HL-60/S4 treated with retinoic acid at 250 ng/mL for 4 days and 3 days (cell line): ENCODE measurements around the gene PTPRN.
"Not testable (repeated sequence)": the region's sequence is repeated elsewhere in the genome, so short reads cannot be mapped to it uniquely, and the experiment has no call there.

Experiments used
- in situ Hi-C: fragments of 300-500 bp; cut with MboI; formaldehyde crosslinking; loops from 2 replicates; pipeline ENCODE4 v1.7.0; 2022; ENCODE audit warnings: low sequenced_read_pairs

Gene PTPRN

DNA sequence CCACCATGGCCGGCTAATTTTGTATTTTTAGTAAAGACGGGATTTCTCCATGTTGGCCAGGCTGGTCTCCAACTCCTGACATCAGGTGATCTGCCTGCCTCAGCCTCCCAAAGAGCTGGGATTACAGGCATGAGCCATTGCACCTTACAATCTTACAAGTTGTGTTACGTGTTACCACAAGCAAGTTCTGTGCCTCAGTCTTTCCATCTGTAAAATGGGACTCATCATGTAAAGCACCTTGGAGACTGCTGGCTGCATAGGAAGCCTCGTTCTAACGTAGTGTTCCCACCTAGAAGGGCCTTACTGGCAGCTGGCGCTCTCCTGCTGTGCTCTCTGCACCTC is 20.0 kb downstream of the PTPRN start:
- in situ Hi-C loops = no loop called here

DNA sequence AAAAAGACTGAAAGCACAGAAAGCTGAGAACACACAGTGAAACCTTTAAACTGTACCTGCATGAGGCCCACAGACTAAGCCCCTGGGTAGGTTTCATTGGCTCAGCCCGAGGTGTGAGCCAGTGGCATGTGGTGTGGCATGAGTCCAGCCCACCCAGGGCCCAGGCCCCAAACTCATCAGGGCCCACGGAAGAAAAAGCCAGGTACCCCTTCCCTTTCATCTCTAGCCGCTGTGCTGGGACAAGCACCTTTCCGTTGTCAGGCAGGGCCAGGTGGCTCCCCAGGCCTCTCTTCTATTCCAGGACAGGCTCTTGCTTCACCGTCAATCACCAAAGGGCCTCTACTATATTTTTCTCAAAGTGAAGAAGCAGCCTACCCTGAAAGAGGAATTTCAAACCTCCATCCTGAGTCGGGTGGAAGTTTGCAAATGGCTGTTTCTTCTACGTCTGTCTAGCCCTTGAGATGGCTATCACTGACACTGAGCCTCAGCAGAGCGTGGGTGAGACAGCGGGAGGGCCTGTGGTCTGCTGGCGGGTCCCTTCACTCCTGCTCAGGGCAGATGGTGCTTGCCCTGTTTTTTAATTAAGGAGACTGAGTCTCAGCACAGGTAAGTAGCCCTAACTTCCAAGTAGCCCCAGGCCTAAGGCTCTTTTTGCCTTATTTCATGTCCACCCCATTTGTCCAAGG is 21.5 kb downstream of the PTPRN start:
- in situ Hi-C loops = no loop called here

DNA sequence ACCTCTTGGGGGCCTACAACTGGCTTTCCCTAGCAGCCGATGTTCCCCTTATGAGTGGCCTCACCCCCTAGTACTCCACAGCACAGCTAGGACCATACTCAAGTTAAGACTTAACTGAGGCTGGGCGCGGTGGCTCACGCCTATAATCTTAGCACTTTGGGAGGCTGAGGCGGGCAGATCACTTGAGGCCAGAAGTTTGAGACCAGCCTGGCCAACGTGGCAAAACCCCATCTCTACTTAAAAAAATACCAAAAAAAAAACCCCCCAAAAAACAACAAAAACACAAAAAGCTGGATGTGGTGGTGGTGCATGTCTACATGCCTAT is 22.1 kb downstream of the PTPRN start:
- in situ Hi-C loops = not testable (repeated sequence)

DNA sequence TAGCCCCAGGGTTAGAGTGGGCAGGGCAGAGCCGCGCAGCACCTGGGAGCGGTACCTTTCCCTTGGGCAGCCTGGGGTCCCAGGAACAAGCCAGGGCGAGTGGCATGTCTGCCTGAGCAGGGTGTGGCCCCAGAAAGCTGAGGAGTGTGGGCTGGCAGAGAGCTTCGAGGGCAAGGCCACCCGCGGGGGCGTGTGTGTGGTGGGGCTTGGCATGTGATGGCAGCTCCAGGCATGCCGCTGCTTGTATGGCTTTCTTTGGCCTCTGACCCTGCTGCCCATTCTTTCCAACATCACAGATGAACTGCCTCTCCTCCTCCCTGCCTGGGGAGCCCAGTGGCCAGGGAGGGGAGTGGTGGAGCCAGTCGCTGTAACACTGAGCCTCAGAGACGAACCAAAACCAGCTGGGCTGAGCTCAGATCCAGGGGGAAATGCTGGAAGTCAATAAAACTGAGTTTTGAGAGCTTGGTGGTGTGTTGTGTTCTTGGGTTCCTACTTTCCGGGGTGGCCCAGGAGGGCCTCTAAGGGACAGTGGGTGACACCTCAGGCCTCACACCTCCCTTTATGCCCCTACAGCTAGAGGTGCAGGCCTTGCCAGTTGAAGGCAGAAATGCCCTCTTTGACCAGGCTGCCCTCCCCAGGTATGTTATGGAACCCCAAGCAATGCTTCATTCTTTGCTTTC is 22.6 kb downstream of the PTPRN start:
- in situ Hi-C loops = no loop called here

DNA sequence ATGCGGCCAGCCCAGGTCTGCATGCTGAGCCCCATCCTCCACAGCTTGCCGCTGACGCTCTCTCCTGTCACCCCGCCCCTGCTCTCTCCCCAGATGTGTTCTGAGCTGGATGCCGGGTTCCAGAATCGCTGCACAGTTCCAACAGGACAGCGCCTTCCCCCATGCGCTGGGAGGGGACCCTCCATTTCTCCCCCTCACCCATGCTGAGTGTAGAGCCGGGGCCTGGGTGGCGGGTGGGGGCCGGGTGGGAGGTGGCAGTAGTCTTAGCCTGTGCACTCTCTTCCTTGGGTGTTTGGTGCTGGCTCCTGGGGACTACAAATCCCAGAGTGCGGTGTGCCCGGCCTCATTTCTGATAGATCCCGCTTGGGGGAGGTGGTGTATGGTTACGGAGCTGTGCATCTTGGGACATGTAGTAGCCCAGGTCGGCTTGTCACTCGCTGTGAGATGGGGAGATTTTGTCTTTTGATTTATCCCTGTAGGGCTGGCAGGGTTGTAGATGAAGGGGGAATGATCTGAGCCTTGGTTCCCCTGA is 23.2 kb downstream of the PTPRN start:
- in situ Hi-C loops = no loop called here

DNA sequence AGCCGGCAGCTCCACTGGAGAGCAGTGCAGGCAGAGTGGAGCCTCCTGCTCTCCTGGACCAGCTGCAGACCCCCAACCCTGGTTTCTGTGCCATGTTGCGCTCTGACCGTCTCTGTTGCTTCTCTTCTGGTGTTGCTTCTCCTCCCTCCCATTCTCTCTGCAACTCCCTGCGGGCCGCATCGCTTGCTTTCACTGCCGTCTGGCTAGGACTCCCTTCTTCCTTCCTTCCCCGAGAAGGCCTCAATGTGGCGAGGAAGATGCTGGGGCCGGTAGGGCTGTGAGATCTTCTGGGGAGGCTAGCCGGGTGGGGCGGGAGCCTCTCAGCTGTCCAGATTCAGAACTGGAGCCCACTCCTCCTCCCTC is 23.8 kb downstream of the PTPRN start:
- in situ Hi-C loops = no loop called here

DNA sequence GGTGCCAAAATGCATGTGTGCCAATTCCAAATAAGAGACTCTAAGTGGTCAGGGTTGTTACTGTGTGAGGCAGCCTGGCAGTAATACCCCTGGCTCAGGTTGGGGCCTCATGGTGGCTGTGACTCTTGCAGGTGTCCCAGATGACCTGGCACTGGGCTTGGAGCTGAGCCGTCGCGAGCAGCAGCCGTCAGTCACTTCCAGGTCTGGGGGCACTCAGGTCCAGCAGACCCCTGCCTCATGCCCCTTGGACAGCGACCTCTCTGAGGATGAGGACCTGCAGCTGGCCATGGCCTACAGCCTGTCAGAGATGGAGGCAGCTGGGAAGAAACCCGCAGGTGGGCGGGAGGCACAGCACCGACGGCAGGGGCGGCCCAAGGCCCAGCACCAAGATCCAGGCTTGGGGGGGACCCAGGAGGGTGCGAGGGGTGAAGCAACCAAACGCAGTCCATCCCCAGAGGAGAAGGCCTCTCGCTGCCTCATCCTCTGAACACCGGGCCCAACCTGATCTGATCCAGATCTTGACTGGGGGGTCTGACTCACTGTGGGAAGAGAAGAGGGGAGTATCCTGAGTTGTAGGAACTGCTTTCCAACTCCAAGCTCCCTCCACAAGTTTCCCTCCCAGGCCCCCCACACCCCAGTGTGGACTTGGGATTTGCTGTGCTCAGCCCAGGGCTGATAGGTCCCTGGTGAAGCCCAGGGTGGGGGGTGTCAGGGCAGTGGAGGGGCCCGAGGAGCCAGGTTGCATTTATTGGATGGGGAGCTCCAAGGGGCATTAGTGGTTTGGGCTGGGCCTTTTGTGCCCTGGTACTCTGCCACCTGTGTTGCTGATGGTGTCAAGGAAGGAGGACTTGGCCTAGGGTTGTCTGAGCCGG is 24.5 kb downstream of the PTPRN start:
- in situ Hi-C loops = no loop called here

DNA sequence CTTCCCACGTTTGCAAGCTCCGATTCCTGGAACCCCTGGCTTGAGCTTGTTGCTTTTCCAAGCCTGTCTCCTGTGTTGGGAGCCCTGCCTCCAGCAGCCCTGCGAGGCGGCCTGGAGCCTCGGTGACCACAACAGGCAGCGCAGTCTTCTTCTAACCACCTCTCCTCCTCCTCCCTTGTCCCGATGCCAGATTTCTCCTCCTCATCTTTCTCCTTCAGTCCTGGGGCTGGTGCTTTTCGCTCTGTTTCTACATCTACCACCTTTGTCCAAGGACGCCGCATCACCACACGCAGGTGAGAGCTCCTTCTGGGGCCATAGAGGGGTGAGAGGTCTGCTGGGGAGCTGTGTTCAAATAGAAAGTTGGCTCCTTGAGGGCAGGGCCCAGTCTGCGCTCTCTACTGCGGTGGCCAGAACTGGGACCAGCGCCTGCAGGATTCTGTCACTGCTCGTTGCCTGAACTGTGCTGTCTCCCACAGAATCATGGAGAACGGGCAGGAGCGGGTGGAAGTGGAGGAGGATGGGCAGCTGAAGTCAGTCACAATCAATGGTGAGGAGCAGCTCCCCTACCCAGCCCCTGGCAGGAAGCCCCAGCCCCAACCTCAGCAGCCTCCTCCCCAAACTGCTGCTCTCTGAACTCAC is 26.1 kb downstream of the PTPRN start:
- in situ Hi-C loops = no loop called here

DNA sequence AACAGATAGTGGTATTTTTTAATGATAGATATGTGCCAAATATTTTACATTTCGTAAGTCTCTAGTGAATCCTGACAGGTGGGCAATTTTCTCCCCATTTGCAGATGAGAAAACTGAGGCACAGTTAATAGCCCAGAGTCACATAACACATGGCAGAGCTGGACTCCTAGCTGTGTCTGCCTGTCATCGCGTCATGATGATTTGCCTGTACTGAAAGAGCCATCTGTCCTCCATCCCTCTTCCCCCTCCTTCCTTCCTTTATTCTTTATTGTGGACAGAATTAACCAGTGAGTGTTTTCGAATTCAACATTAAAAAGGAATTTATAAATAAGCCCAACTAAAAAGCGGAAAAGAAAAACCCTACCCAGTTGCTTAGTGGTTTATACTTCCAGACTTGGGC is 26.8 kb downstream of the PTPRN start:
- in situ Hi-C loops = no loop called here

DNA sequence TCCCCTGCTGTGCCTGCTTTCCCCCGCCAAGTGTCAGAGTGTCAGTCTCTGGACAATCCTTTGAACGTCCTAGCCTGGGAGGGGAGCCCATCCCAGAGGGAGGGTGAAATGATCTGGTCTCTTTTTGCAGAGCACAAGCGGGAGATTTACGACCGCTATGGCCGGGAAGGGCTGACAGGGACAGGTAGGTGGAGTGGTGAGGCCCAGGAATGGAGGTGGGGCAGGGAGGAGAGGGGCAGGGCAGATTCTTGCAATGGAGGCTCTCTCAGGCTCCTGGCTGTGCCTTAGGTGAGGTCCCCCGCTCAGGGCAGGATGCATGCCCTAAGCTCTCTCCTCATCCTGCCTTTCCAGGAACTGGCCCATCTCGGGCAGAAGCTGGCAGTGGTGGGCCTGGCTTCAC is 27.6 kb downstream of the PTPRN start:
- in situ Hi-C loops = no loop called here

DNA sequence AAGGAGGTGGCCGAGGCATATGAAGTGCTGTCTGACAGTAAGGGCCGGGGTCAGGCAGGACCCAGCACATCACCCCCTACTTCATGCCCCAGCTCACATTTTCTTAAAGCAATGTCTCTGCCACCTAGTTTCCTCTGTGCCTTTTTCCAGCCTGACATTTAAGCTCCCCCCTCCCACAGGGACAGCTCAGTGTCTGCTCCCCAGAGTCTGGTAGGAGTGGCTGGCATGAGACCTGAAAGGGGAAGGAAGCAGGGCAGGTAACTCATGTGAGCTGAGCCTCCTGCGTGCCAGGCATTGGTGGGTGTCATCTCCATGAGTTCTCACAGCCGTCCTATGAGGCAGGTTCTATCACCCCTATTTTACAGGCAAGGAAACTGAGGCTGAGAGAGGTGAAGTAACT is 28.6 kb downstream of the PTPRN start:
- in situ Hi-C loops = no loop called here

DNA sequence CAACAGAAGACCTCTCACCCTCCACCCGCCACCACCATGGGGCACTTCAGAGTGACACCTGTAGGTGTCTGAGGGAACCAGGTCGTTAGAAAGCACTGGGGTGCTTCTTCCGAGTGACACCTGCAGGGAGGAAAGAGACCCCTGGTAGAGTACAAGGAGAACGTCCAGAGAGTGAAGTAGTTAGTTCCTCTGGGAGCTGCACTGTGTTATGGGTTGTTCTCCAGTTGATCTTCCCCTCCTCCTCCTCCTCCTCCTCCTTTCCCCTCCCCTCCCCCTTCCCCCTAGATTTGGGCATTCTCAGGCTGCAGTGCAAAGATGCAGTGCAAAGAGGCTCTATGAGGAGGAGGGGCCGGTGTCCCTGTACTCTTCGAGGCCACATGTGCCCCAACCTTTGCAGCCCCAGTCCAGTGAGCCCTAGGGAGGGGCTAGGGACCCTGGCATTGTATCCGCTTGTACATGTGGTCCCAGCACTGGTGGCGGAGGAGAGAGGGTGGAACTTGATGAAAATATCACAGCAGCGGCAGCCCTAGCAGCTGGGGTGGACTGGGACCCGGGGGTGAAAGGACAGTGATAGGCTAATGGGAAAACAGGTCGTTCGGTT is 29.2 kb downstream of the PTPRN start:
- in situ Hi-C loops = no loop called here

DNA sequence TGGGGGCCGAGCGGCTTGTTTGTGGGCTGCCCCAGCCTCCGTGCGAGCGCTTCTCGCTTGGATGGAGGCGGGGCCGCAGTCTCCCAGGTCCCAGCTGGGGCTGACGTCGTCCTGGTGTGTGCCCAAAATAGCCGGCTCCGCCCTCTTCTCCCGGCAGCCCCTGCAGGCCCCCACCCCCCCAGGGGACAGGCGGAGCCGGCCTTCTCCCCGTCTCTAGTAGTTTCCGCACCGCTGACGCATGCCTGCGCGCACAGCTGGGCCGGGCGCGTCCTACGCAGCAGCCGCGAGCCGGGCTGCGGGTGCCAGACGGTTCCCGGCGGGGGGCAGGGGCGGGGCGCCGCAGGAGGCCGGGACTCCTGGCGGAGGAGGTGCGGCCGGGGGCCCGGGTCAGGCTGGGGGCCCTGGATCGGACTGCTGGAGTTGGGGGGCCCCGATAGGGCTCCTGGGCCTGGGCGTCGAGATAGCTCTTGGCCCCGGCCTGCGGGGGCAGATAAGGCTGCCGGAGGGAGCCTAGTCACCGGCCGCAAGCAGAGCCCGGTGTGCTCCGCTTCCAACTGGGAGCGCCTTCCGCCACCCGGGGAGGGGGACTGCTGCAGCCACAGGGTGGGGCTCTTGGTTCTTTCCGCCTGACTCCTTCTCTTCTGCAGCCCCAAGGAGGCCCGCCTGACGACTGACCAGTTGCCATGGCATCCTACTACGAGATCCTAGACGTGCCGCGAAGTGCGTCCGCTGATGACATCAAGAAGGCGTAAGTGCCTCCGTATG is 29.9 kb downstream of the PTPRN start, which contains the start of gene DNAJB2:
Gene DNAJB2, plus strand, starts transcription at position 216 of the 765 bp plus-strand sequence. Its CDS starts 468 bp downstream, at position 684.
- in situ Hi-C loops = no loop called here

DNA sequence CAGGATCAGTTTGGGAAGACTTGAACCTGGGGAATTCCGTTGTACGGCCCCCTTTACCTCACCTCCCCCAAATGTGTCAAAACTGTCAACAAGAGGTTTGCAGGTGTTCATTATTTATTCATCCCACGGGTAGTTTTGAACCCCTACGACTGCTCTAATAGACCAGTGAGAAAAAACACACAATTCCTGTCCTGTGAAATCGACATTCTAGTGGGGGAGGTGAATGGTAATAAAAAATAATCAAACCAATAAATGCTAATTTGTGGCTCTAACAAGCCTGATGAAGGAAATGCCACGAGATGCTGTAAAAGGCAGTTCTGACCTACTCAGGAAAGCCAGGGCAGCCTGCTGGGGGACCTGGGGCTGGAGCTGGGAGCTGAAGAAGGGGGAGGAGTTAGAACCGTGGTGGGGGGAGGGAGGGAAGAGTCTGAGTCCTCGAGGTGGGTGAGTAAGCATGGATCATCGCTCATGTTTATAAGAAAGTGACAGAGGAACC is 30.5 kb downstream of the PTPRN start:
- in situ Hi-C loops = no loop called here

DNA sequence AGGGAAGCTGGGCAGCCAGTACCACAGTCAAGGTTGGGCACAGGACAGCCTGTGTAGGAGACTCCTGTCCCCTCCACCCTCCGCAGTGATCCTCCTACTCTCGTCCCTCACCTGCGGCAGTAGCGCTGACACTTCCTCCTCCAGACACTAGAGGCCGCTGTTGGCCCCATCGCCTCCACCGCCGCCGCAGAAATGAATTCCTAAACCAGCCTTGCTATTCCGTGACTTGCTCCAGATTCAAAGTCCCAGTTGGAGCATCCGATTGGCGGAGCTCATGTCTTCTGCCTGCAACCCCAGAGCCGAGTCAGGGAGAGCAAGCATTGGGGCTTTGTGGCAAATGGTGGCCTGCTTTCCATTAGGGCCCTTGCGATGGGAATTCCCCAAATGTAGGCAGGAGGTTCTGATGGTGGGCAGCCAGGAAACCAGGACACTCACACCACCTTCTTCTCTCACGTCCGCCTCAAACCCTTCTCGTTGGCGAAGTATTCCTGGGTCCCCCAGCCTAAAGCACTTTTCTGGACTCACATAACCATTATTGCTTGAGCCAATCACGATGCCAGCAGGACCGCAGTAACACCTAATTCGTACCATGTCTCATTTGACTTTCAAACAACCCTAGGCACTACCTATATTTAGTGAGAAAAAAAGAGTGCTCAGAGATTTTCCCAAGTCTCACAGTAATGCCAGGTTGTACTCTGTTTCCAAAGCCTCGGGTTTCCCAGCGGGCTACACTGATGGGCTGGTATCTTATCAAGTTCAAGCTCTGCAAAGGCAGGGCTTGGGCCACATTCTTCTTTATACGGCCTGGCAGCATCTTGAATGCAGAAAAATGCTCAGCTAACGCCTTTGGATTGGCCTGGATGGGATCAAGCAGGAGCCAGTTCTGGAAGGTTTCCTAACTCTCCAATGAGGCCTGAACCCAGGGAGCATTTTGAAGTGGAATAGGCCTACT is 31.2 kb downstream of the PTPRN start:
- in situ Hi-C loops = no loop called here

DNA sequence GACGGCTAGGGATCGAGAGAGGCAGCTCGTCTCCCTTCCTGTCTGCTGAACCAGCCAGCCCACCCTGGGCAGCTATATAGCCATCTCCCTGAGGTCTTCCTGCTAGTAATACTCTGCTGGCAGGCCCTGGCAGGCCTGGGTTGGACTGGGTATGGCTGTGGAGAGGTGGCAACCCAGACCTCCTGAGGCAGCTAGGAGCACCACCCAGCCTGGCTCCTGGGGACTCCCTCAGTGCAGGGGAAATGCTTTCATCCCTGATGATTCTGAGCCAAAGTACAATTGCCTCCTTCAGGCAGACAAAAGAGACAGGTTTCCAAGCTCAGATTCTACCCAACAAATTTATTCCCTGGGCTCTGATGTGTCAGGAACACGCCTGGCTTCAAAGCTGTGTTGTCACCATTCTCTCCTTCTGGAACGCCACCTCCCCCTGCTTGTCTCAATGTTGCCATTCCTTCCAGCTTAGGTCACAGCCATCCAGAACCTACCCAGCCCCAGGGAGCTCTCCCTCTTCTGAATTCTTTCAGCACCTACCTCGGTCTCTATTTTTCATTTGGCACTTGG is 34.8 kb downstream of the PTPRN start:
- in situ Hi-C loops = no loop called here

DNA sequence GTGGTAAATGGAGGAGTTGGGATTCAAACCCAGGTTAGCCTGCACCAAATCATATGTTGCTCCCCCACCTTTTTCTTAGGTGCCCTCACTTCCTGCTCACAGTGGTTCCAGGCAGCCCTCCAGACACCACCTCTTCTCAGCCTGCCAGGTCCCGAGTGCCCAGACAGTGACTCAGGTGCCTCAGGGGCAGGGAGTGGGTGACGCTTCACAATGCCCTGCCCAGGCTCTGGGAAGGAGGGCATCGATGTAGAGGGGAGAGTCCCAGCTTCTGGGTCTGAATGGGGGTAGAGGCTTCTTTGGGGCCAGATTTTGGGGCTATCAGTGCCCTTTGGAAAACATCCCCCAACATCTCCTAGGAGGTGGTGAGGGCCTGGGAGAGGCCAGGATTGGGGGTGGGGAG is 35.3 kb downstream of the PTPRN start:
- in situ Hi-C loops = no loop called here

DNA sequence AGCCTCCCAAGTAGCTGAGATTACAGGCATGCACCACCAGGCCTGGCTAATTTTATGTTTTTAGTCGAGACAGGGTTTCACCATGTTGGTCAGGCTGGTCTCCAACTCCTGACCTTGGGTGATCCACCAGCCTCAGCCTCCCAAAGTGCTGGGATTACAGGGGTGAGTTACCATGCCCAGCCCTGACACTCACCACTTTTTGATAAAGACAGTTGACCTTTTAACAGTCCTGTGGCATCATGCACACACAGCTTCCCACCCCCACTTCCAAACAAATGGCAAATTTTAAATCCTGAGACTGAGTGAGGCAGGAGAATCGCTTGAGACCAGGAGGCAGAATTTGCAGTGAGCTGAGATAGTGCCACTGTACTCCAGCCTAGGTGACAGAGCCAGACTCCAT is 36.2 kb downstream of the PTPRN start:
- in situ Hi-C loops = no loop called here

DNA sequence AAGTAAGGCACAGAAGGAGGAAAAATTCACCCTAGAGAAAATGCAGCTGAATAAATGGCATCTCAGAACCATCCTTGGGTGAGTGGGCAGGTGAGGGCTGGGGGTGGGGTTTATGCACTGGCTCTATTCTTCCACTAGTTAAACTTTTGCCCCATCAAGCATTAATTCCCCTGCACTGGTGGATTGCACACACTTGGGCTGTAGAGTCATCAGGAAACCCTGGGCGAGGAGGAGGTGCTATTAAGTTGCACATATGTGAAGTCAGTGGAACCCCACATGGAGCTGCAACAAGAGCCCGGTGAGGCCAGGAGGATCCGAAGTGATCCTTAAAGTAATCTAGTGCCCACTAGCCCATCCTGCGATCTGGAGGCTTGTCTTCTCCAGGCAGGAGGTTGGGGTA is 36.8 kb downstream of the PTPRN start:
- in situ Hi-C loops = no loop called here
